Heart left ventricle (tissue), 16 donors: Measurements from ENCODE around the gene TAAR9. TPM values are rescaled to one million over a fixed set of nuclear protein-coding genes. Genes with fewer than 3 reads are reported as not detected.

Source experiments
- ATAC-seq, 4 donors: fragments of 200-7000 bp; cut with Tn5 transposase; one replicate each; pipeline ENCODE4 v1.9.1; 2020 to 2022; ENCODE audit warnings: moderate library complexity in 4 of 4, mild to moderate bottlenecking in 3 of 4, moderate number of reproducible peaks in 1 of 4
- DNase-seq, 5 donors: peaks; one replicate each; pipeline ENCODE4 v3.0.0-alpha.2; 2020
- H3K27ac ChIP-seq, 12 donors: fragments of 200-600 bp; sonication (generic) in 4 of 12; one replicate each; pipeline versions ENCODE4 v1.5.0 to v1.8.0; 2016 to 2022; ENCODE audit warnings: mild to moderate bottlenecking in 2 of 12
- H3K27me3 ChIP-seq, 9 donors: fragments of 200-600 bp; sonication (generic) in 2 of 9; one replicate each; pipeline versions ENCODE4 v1.5.1 to v1.8.0; 2016 to 2022; ENCODE audit warnings: mild to moderate bottlenecking in 3 of 9
- H3K36me3 ChIP-seq, 9 donors: fragments of 200-600 bp; sonication (generic) in 2 of 9; one replicate each; pipeline versions ENCODE4 v1.5.0 to v1.8.0; 2018 to 2022; ENCODE audit warnings: mild to moderate bottlenecking in 2 of 9
- H3K4me1 ChIP-seq, 12 donors: fragments of 200-600 bp; sonication (generic) in 4 of 12; one replicate each; pipeline versions ENCODE4 v1.5.0 to v1.8.0; 2016 to 2022; ENCODE audit warnings: mild to moderate bottlenecking in 3 of 12
- H3K4me3 ChIP-seq, 12 donors: fragments of 200-600 bp; sonication (generic) in 4 of 12; one replicate each; pipeline versions ENCODE4 v1.5.0 to v1.8.0; 2017 to 2022; ENCODE audit warnings: mild to moderate bottlenecking in 9 of 12, moderate library complexity in 4 of 12
- H3K9me3 ChIP-seq, 12 donors: fragments of 200-600 bp; sonication (generic) in 4 of 12; one replicate each; pipeline versions ENCODE4 v1.5.0 to v1.8.0; 2016 to 2022; ENCODE audit warnings: mild to moderate bottlenecking in 1 of 12
- CTCF ChIP-seq, 12 donors: fragments of 200-600 bp; sonication (generic) in 4 of 12; IDR thresholded peaks; one replicate each; pipeline versions ENCODE4 v1.5.0 to v1.8.0; 2018 to 2022; ENCODE audit warnings: antibody characterized with exemption in 12 of 12, mild to moderate bottlenecking in 5 of 12
- POLR2A ChIP-seq, 2 donors: fragments of 450-650 bp; IDR thresholded peaks; one replicate each; pipeline ENCODE4 v1.6.1; 2017; ENCODE audit warnings: antibody characterized with exemption in 2 of 2, mild to moderate bottlenecking in 2 of 2, moderate library complexity in 2 of 2
- WGBS, 4 donors: extraction: QIAGEN DNeasy Blood & Tissue Kit in 2 of 4; methylation state at CpG; one replicate each; pipeline versions ENCODE4 v1.1.5 to v1.1.7; 2013 to 2018; 5-methylcytosine and 5-hydroxymethylcytosine counted together
- intact Hi-C, 10 donors: fragments of 100-400 bp; cut with DNase I; formaldehyde crosslinking; loops; one replicate each; pipeline versions ENCODE4 v1.11.1 to v1.14.2; 2022
- long read RNA-seq, 3 donors: library from polyadenylated mRNA; unstranded; transcript quantifications; one replicate each; pipeline ENCODE4 v2.0.0, GENCODE V29; 2020 to 2021
- polyA plus RNA-seq, 2 donors: library from polyadenylated mRNA; stranded (reverse); fragments of 200-250 nt; gene quantifications; one replicate each; pipeline ENCODE4 v1.2.3, GENCODE V29; 2013
- total RNA-seq, 9 donors: library from RNA; depleted of rRNA in 2 of 9; stranded (reverse); fragments of >200 nt in 2 of 9; fragmentation: NEBNext Ultra II Directional in 3 of 9; extraction: Animal tissue kit (Norgen Biotek cat#: 25700) in 3 of 9; gene quantifications; one replicate each; pipeline versions ENCODE4 v1.1.0 to v1.2.4, GENCODE V29; 2016 to 2023
- donor health status: ischemic (EF 13 %, LVEDD 7.1; RV severe dilation, severe dysfunction).
- donor health status: healthy with polysubstance abuse.
- donor health status: DM: no; HTN: yes; CAD: no.
- donor health status: DM: no; HTN: no; CAD: no.
- donor health status: ischemic (EF 25% LVEDD 6.9; RV normal size, moderate dysfunction).
- donor health status: ischemic (EF 25% LVEDD 5.7; RV mildly dilated, moderate dysfunction).
- donor health status: healthy.
- donor health status: DM: yes; HTN: yes; CAD: no.
- donor health status: ischemic (EF 35%, LVEDD 5.7; RV mildly dilated, moderate dysfunction).
- donor health status: nonischemic (EF 11% LVEDD 7.7; RV severe dilation, severe dysfunction).
- donor health status: DM: yes; HTN: yes; CAD: no.
- donor health status: PGD.
- donor health status: ischemic (EF 29% LVEDD 5.4; RV normal size, mild dysfunction).
- donor health status: nonischemic (EF 23%, LVEDD 6.1; RV moderate dilation, normal function).

The TAAR9 gene
- total RNA-seq (not detected), polyA plus RNA-seq (not detected)
- long read RNA-seq, donor 1 = 0 reads
- long read RNA-seq, donor 2 = 0 reads
- long read RNA-seq, donor 3 = 0 reads

DNA sequence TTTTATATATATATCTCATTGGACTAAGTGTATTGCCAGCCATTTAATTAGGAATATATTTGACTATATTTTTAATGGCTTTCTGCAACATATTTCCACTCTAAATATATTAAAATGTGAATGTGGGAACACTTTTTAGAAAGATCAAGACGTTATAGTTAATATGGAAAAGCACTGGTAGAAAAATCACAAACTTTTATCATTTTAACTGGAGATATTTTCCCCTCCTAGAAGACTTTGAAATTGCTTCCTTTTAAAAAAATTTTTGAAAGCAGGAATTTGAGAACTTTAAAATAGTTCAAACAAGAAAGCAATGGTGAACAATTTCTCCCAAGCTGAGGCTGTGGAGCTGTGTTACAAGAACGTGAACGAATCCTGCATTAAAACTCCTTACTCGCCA, at the start of gene TAAR9:
Gene TAAR9, plus strand, starts transcription at position 301 of the 400 bp plus-strand sequence. Its CDS starts 13 bp downstream, at position 314.
- ATAC-seq (no peak), DNase-seq (no peak)
- no peak within 1 kb of the TSS for H3K27ac ChIP-seq
- intact Hi-C loops = loop anchor here in 6 of 10 donors (10.0 kb wide), 6 partner anchors 127 to 1387 kb away; partner anchors contain the start of gene SLC18B1 (in 2 of the 6)
- no peaks in the 10 kb centered on the region for H3K4me1 ChIP-seq
- no peak within 1 kb of the TSS for H3K4me3 ChIP-seq
- H3K9me3 ChIP-seq = peaks cover 0 to 8% (median 0%) of the 10 kb centered on the region in 12 donors
- peaks cover 0 to 30% (median 8%) of the 10 kb centered on the region in 9 donors for H3K27me3 ChIP-seq
- no peaks in the 10 kb centered on the region for H3K36me3 ChIP-seq
- TF ChIP-seq POLR2A (IDR thresholded peaks at IDR 0.05) (no peak), CTCF (IDR thresholded peaks at IDR 0.05) (no peak)
- 75 to 79% (median 76%) methylated on average over 4 of the region's 4 CpGs for WGBS, 4 donors

DNA sequence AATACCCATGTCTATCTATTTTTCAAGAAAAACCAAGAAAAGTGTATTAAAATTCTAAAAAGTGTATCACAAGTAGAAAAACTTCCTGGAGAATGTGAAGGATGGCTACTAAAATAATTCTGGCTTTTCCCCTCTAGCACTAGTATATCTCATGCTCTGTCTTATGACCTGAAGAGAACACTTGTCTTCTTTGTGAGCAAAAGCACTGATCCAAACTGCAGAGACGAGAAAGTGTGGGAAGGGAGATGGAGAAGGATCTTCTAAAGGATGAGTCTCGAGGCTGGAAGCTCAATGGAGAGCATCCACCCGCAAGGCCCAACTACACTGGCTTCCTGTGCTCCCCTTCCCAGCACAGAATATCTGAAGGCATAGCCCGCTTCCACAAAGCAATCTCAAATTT, 48.7 kb upstream of the TAAR9 start:
- 82 to 93% (median 88%) methylated on average over 4 of the region's 4 CpGs for WGBS, 4 donors
- H3K9me3 ChIP-seq = peaks cover 0 to 5% (median 0%) of the 10 kb centered on the region in 12 donors
- H3K4me3 ChIP-seq = no peak overlapping the region
- intact Hi-C loops = loop anchor here in 2 of 10 donors (5.0 to 10.0 kb wide), 3 partner anchors 192 to 575 kb away; no protein-coding TSS in a partner anchor
- DNase-seq = no peak
- peaks cover 0 to 2% (median 0%) of the 10 kb centered on the region in 9 donors for H3K36me3 ChIP-seq
- no peak for TF ChIP-seq POLR2A (IDR thresholded peaks at IDR 0.05)
- TF ChIP-seq CTCF (IDR thresholded peaks at IDR 0.05) = no peak
- peak overlapping the region in 6 of 12 donors; percentile 28 to 78 (median 52) for H3K27ac ChIP-seq
- no peaks in the 10 kb centered on the region for H3K27me3 ChIP-seq
- peaks cover 0 to 54% (median 28%) of the 10 kb centered on the region in 12 donors for H3K4me1 ChIP-seq
- no peak for ATAC-seq

- 43 to 51% (median 47%) methylated on average over 6 of the region's 6 CpGs for WGBS, 4 donors
- intact Hi-C loops = no loop called here
- Histone ChIP-seq H3K4me1 (peaks cover 0 to 52% (median 26%) of the 10 kb centered on the region in 12 donors), H3K36me3 (peaks cover 0 to 6% (median 0%) of the 10 kb centered on the region in 9 donors), H3K27ac (peak overlapping the region in 9 of 12 donors; percentile 28 to 78 (median 44)), H3K4me3 (peak overlapping the region in 2 of 12 donors; percentile 22 to 23), H3K27me3 (no peaks in the 10 kb centered on the region), H3K9me3 (peaks cover 0 to 5% (median 0%) of the 10 kb centered on the region in 12 donors)
- ATAC-seq (peak in 3 of 4 donors; percentile 63 to 77 (median 75)), DNase-seq (peak in 2 of 5 donors; percentile 24 to 36)
- TF ChIP-seq CTCF (IDR thresholded peaks at IDR 0.05) (no peak), POLR2A (IDR thresholded peaks at IDR 0.05) (no peak)
Observed at GRCh38 chr6:132490024-132490423, 48.1 kb upstream of the TAAR9 start.

- intact Hi-C loops = no loop called here
- Histone ChIP-seq H3K9me3 (peaks cover 0 to 5% (median 0%) of the 10 kb centered on the region in 12 donors), H3K4me1 (peaks cover 0 to 57% (median 29%) of the 10 kb centered on the region in 12 donors), H3K4me3 (peak overlapping the region in 2 of 12 donors; percentile 22 to 23), H3K27ac (peak overlapping the region in 10 of 12 donors; percentile 28 to 78 (median 44)), H3K36me3 (peaks cover 0 to 6% (median 0%) of the 10 kb centered on the region in 9 donors), H3K27me3 (no peaks in the 10 kb centered on the region)
- DNase-seq = no peak
- 54 to 63% (median 59%) methylated on average over 10 of the region's 10 CpGs for WGBS, 4 donors
- peak; percentile 29 to 77 (median 69) for ATAC-seq
- TF ChIP-seq CTCF (IDR thresholded peaks at IDR 0.05) (no peak), POLR2A (IDR thresholded peaks at IDR 0.05) (no peak)
Observed at GRCh38 chr6:132490478-132491204, 47.4 kb upstream of the TAAR9 start.
